Activated T-helper 1 cell treated with anti-CD3 and anti-CD28 coated beads, Interleukin-12 subunit alpha, Interleukin-12 subunit beta, Interleukin-2, Interleukin-4 antibody, amounts not matched to agents 30 ng/mL and 10 ng/mL and 1 ng/mL, durations not matched to agents 14 hours and 24 hours and 36 hours (primary cell): ENCODE measurements around the gene IL4I1. TPM values are rescaled to one million over a fixed set of nuclear protein-coding genes. Genes with fewer than 3 reads are reported as not detected.
"Not testable (repeated sequence)": the region's sequence is repeated elsewhere in the genome, so short reads cannot be mapped to it uniquely, and the experiment has no call there.

ENCODE experiments used
- DNase-seq: peaks from one replicate; pipeline ENCODE4 v3.0.0; 2021; ENCODE audit warnings: low spot score
- H3K27ac Mint-ChIP-seq: one replicate; pipeline ENCODE4 v1.8.0; 2021; ENCODE audit warnings: mild to moderate bottlenecking, mixed read lengths
- H3K27me3 Mint-ChIP-seq: one replicate; pipeline ENCODE4 v1.8.0; 2022; ENCODE audit warnings: mild to moderate bottlenecking, moderate library complexity, mixed read lengths; ENCODE audit not compliant: insufficient read depth
- H3K36me3 Mint-ChIP-seq: one replicate; pipeline ENCODE4 v1.8.0; 2021; ENCODE audit warnings: low read depth, mixed read lengths
- H3K4me1 Mint-ChIP-seq: one replicate; pipeline ENCODE4 v1.8.0; 2021; ENCODE audit warnings: low read depth, mixed read lengths
- H3K4me3 Mint-ChIP-seq: one replicate; pipeline ENCODE4 v1.8.0; 2021; ENCODE audit warnings: mild to moderate bottlenecking, moderate library complexity, mixed read lengths
- H3K9me3 Mint-ChIP-seq: one replicate; pipeline ENCODE4 v1.8.0; 2021; ENCODE audit warnings: mixed read lengths
- intact Hi-C: fragments of 100-400 bp; cut with micrococcal nuclease; formaldehyde crosslinking; loops from one replicate; pipeline ENCODE4 v1.15.1; 2024
- total RNA-seq: library from RNA; stranded (reverse); gene quantifications from 2 replicates; pipeline ENCODE4 v1.2.3, GENCODE V29; 2022

IL4I1 gene
- total RNA-seq, 1 donor from 2014 or later: 50.0 TPM

DNA sequence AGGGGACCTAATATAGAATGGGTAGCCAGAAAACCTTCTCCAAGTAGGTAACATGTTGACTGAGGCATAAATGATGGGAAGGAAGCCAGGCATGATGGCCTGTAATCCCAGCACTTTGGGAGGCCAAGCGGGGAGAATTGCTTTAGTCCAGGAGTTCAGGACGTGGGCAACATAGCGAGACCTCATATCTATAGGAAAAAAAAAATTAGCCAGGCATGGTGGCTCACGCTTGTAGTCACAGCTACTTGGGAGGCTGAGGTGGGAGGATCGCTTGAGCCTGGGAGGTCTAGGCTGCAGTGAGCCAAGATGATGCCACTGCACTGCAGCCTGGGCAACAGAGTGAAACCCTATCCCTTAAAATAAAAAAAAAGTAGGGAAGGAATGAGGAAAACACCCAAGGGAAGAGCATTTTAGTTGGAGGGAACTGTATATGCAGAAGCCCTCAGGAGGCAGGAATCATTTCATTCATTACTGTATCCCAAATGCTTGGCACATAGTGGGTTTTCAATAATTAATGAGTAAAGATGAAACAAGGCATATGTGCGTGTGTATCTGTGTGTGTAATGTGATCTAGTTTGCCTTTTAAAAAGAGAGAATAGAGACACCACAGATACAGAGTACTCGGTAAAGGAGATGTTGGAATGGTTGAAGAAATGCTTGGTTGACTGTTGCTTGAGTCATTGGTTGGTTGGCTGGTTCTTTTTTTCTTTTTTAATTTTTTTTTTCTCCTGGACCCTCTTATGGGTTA is 34.8 kb upstream of the IL4I1 start:
- peaks cover 41% of the 10 kb centered on the region for H3K4me1 Mint-ChIP-seq
- peaks cover 51% of the 10 kb centered on the region for H3K36me3 Mint-ChIP-seq
- intact Hi-C loops: no loop called here
- H3K27ac Mint-ChIP-seq: no peak overlapping the region
- peaks cover 4% of the 10 kb centered on the region for H3K9me3 Mint-ChIP-seq
- peak overlapping the region; percentile 32 for H3K4me3 Mint-ChIP-seq
- DNase-seq: no peak
- peaks cover 4% of the 10 kb centered on the region for H3K27me3 Mint-ChIP-seq

DNA sequence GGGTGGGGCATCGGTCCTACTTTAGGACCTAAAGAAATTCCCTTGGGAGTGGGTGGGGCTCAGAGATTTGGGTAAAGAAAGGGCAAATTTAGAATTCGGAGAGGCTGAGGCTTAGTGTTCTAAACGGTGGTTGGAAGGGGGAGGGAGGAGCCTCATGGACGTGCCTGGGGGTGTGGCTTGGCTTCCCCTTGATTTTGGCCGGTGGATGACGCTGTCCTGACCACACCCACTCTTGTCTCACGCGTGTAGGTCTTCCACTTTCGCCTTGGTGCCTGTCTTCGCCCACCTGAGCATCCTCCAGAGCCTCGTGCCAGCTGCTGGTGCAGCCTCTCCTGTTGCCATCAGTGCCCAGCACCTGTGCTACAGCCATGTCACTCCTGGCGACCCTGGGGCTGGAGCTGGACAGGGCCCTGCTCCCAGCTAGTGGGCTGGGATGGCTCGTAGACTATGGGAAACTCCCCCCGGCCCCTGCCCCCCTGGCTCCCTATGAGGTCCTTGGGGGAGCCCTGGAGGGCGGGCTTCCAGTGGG is 33.9 kb upstream of the IL4I1 start:
- Mint-ChIP-seq H3K4me1 (peaks cover 44% of the 10 kb centered on the region), H3K27ac (peak overlapping the region; percentile 43), H3K36me3 (peaks cover 55% of the 10 kb centered on the region), H3K4me3 (peak overlapping the region; percentile 97), H3K9me3 (peaks cover 4% of the 10 kb centered on the region), H3K27me3 (peaks cover 2% of the 10 kb centered on the region)
- intact Hi-C loops: loop anchor here (1.0 kb wide), 5 partner anchors 74 to 164 kb away; partner anchors contain the start of genes FUZ and VRK3
- DNase-seq: no peak

DNA sequence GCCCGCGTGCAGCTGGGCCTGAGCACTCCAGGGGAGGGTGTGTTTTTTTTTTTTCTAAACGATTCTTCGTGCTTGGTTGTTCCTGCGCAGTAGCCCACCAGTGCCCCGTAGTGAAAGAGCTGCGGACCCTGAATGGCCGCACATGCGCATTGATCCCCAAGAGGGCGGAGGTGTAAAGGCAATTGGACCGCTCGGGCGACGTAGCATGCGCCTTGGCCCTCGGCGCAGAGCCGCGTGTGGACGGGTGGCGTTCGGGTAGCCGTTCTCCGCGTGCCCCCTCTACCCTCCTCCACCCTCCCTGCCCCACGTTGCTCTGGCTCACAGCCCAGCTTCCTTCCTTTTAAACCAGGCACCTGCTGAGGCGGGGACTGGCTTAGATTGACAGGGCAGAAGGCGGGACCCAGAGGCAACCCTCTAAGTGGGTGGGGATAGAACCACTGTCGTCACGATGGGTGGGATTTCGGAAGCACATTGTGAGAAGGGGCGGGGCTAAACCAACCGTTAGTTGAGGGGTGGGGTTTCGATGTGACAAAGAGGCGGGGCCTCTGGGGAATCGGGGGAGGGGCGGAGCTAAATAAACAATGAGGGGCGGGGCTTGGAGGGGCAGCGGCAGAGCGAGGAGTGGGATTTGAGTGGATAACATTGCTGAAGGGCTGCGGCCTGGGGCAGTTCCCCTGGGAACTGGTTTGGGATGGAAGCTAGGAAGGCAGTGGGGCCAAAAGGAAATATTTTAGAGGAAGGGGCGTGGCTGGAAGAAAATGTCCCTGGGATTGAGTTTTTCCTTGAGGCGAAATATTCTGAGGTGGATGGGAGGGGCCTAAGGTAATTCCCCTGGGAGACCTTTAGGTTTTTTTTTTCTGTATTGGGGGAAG is 33.2 kb upstream of the IL4I1 start:
- Mint-ChIP-seq H3K9me3 (peaks cover 4% of the 10 kb centered on the region), H3K27me3 (peaks cover 2% of the 10 kb centered on the region), H3K4me1 (peaks cover 49% of the 10 kb centered on the region), H3K4me3 (peak overlapping the region; percentile 97), H3K36me3 (peaks cover 59% of the 10 kb centered on the region), H3K27ac (peak overlapping the region; percentile 100)
- intact Hi-C loops: loop anchor here (1.0 to 2.0 kb wide), 11 partner anchors 19 to 164 kb away; partner anchors contain the start of genes AKT1S1, FUZ, PNKP and TBC1D17
- peak; percentile 89 for DNase-seq

DNA sequence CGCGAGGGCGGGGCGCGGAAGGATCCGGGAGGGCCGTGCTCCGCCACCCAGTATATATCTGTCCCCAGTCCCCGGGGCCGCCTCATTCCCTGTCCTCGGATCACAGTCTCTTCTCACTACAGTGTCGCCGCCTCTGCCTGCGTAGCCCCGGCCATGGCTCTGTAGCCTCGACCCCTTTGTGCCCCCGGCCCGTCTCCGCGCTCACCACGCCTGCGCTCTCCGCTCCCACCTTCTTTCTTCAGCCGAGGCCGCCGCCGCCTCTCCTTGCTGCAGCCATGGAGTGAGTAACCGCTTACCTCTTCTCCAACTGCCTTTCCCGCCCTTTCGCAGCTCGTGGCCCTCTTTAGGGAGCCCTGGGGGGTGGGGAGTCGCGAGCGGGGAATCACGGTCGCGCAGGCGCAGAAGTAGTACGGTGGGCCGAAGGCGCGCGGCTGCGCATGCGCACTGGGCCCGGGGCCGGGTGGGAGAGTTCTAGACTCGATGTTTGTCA is 32.5 kb upstream of the IL4I1 start, which contains the start of the genes ATF5 and NUP62:
ATF5 (plus strand) TSS at position 85 of the 490 bp plus-strand sequence. CDS start 1,646 bp downstream, outside the sequence.
NUP62 (minus strand) TSS at position 384 of the 490 bp plus-strand sequence. CDS start 19,697 bp downstream, outside the sequence.
- intact Hi-C loops: loop anchor here (1.0 to 2.0 kb wide), 6 partner anchors 18 to 62 kb away; partner anchors contain the start of genes AKT1S1, PNKP and TBC1D17
- H3K27ac Mint-ChIP-seq: peak within 1 kb of the TSS; percentile 100
- peaks cover 4% of the 10 kb centered on the region for H3K9me3 Mint-ChIP-seq
- peak; percentile 88 for DNase-seq
- no peaks in the 10 kb centered on the region for H3K27me3 Mint-ChIP-seq
- peak within 1 kb of the TSS; percentile 97 for H3K4me3 Mint-ChIP-seq
- H3K4me1 Mint-ChIP-seq: peaks cover 54% of the 10 kb centered on the region
- peaks cover 64% of the 10 kb centered on the region for H3K36me3 Mint-ChIP-seq

DNA sequence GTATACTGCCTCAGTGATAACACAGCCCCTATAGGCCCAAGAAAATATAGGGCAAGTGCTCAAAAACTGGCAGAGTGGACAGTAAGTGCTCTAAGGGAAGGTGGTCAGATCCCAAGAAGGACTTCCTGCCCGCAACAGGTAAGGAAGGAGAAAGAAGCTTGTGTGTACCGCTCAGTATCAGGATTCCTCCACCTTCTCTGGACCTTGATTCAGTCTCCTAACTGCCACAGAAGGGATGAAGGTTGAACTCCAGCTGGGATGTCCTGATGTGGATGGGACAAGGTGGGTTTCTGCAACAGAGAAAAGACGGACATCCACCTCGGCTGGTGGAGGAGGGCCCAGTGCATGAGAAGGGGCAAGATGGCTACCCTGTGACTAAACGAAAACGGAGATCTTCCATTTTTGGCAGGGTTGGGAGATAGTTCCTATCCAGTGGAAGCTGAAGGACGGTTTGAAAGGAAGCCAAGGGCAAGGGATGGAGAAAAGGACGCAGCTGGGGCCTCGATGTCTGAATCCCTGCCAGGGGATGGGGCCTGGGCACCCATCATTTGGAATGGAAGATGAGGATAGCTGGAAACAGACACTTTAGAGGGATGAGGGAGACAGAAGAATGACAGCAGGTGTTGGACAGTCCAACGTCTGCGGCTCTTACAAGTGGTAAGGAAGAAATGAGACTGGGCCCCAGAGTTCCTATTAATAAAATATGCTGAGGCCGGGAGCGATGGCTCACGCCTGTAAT is 31.0 kb upstream of the IL4I1 start:
- no peak for DNase-seq
- H3K27ac Mint-ChIP-seq: peak overlapping the region; percentile 96
- H3K36me3 Mint-ChIP-seq: peaks cover 66% of the 10 kb centered on the region

DNA sequence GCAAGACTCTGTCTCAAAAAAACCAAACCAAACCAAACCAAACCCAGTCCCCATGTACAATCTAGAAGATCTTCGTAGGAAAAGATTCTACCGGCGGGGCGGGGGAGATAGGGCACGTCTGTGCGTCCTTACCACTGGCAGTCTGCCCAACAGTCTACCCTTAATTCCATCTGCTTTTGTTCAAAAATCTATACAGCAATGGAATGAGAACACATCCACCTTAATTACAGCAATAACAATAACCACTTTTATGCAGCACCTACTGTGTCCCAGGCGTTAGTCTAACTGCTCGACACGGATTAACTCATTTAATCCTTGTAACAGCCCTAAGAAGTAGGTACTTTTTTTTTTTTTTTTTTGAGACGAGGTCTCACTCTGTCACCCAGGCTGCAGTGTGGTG is 29.8 kb upstream of the IL4I1 start:
- intact Hi-C loops: no loop called here
- Mint-ChIP-seq H3K27me3 (no peaks in the 10 kb centered on the region), H3K36me3 (peaks cover 61% of the 10 kb centered on the region), H3K9me3 (no peaks in the 10 kb centered on the region), H3K4me3 (peak overlapping the region; percentile 47), H3K4me1 (peaks cover 59% of the 10 kb centered on the region), H3K27ac (peak overlapping the region; percentile 34)
- DNase-seq: no peak

More for the DNA sequence above, 31.0 kb upstream of the IL4I1 start:
- intact Hi-C loops: loop anchor here (2.0 kb wide), 1 partner anchor 59 kb away; no protein-coding TSS in a partner anchor
- Mint-ChIP-seq H3K27me3 (no peaks in the 10 kb centered on the region), H3K9me3 (peaks cover 4% of the 10 kb centered on the region), H3K4me3 (peak overlapping the region; percentile 97), H3K4me1 (peaks cover 59% of the 10 kb centered on the region)

DNA sequence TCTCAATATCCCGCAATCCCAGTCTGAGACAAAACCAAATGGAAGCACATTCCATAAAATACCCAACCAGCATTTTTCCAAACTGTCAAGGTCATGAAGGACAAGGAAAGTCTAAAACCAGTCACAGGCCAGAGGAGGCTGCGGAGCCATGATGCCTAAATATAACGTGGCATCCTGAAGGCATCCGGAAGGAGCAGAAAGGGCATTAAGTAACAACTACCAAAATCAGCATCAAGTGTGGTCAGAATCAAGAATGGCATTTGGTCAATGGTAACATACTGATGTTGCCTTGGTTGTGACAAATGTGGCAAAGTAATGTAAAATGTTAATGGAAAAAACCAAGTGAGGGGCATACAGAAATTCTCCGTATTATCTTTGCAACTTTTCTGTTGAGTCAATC is 28.8 kb upstream of the IL4I1 start:
- Mint-ChIP-seq H3K27ac (no peak overlapping the region), H3K9me3 (no peaks in the 10 kb centered on the region), H3K27me3 (no peaks in the 10 kb centered on the region), H3K4me3 (peak overlapping the region; percentile 59), H3K36me3 (peaks cover 62% of the 10 kb centered on the region), H3K4me1 (peaks cover 49% of the 10 kb centered on the region)
- intact Hi-C loops: no loop called here
- DNase-seq: no peak

DNA sequence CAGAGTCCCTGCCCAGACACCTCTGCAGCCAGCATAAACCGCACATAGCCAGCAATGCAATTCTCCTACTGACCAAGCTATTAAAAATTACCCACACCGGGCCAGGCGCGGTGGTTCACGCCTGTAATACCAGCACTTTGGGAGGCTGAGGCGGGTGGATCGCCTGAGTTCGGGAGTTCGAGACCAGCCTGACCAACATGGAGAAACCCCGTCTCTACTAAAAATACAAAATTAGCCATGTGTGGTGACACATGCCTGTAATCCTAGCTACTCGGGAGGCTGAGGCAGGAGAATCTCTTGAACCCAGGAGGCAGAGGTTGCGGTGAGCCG is 28.2 kb upstream of the IL4I1 start:
- DNase-seq, H3K9me3 Mint-ChIP-seq, H3K27ac Mint-ChIP-seq, intact Hi-C loops, H3K27me3 Mint-ChIP-seq, H3K4me3 Mint-ChIP-seq: not testable (repeated sequence)
- Mint-ChIP-seq H3K4me1 (peaks cover 42% of the 10 kb centered on the region), H3K36me3 (peaks cover 61% of the 10 kb centered on the region)

DNA sequence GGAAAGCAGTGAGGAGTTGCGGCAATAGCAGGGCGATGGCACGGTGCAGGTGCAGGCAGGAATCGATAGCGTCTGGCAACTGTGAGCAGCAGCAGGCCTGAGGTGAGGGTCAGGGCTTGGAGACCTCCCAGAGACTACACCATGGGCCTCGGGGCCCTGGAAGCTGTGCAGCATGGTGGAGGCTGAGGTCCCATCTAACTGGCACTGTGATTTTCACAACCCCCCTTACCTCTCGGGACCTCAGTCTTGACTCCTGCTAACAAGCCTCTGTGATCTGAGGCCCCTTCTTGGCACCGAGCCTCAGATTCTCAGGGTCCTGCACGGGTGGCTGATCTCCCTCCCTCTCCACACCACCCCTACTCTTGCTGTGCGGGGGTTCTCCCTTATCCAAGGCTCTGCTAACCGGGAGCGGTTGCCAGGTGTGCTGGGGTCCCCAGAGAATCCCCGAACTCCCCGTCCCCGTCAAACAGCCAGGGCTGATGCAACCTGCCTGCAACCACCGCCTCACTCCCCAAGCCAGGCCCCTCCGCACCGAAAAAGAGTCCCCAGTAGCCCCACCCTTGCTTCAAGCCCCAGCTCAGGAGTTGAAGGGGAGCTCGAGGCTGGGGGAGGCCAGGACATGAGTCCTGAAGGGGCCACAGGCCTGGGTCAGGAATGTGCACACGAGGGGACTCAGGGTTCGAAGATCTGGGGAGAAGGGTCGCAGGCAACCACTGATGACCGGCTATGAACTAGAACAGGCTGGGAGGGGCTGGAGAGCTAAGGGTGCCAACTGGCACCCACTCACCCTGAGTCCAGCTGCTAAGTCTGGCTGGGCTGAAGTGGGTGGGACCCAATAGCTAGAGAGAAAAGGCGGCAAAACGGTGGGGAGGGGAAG is 27.6 kb upstream of the IL4I1 start:
- intact Hi-C loops: no loop called here
- peaks cover 60% of the 10 kb centered on the region for H3K36me3 Mint-ChIP-seq
- H3K9me3 Mint-ChIP-seq: no peaks in the 10 kb centered on the region
- DNase-seq: no peak
- peak overlapping the region; percentile 23 for H3K27ac Mint-ChIP-seq
- H3K4me3 Mint-ChIP-seq: no peak overlapping the region
- H3K27me3 Mint-ChIP-seq: no peaks in the 10 kb centered on the region
- peaks cover 43% of the 10 kb centered on the region for H3K4me1 Mint-ChIP-seq

DNA sequence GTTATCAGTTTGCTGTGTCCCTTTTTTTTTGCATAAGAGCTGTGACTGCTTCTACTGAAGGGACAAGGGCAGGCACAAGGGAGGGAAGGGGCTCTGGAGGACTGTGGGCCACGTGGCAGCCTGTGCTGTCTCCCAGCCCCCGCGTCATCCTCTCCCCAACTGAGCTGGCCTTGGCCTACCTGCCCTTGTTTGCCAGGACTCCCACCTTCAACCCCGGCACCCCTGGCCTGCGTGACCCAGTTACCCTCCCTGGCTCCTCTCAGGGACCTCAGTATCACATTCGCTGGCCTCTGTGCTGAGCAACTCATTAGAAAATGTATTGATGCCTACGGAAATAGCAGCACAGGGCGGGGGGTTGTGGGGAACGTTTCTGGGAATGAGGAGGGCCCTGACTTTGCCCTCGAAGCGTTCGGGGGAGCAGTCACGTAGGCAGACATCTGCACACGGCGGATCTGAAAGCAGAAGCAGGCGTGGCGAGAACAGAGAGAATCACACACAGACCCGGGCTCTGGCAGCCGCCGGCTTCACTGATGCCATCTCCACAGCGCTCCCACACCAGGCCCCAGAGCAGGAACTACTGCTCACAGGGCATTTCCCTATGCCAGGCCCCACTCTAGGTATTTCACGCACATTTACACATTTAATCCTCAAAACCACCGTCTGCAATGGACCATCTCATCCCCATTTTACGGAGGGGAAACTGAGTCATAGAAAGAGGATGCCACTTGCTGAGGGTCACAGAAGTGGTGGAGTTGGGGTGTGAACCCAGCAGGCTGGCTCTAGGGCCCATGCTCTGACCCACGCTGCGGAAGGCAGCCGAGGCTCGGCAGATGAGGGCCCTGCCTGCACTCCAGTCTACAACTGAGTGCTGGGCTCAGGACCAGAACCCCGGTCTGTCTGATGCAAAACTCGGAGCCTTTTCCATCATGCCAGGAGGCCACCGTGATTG is 26.6 kb upstream of the IL4I1 start:
- Mint-ChIP-seq H3K9me3 (no peaks in the 10 kb centered on the region), H3K36me3 (peaks cover 59% of the 10 kb centered on the region), H3K4me1 (peaks cover 44% of the 10 kb centered on the region), H3K27me3 (no peaks in the 10 kb centered on the region), H3K4me3 (no peak overlapping the region), H3K27ac (peak overlapping the region; percentile 23)
- intact Hi-C loops: no loop called here
- no peak for DNase-seq
